Measurements from ENCODE around the gene RETN.

The RETN gene, protein sequence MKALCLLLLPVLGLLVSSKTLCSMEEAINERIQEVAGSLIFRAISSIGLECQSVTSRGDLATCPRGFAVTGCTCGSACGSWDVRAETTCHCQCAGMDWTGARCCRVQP

DNA sequence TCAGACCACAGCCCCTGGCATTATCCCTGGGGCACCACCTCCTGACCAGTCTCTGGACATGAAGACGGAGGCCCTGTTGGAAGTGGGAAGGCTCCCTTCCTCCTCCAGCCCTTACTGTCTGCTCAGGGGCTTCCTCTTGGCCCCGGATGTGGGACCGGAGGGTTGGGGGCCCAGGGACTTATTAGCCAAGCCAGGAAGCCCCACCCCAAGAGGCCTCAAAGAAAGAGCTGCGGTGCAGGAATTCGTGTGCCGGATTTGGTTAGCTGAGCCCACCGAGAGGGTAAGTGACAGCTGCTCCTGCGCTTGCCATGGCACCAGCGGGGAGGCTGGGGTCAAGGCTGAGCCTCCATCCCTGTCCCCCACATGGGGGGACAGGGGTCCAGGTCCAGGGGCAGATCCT is at the start of gene RETN:
Gene RETN, plus strand, starts transcription at position 208 of the 400 bp plus-strand sequence. CDS start 278 bp downstream, outside the sequence.
- Histone ChIP-seq H2AFZ (ENCODE audit: low read length) (no peak within 1 kb of the TSS), H3K4me3 (ENCODE audit: low read length) (no peak within 1 kb of the TSS), H3K79me2 (ENCODE audit: low read length) (no peaks in the 10 kb centered on the region), H4K20me1 (ENCODE audit: insufficient read depth, low read length) (no peaks in the 10 kb centered on the region), H3K4me2 (ENCODE audit: low read depth, low read length) (no peak within 1 kb of the TSS), H3F3A (ENCODE audit: insufficient read depth, low read length) (no peaks in the 10 kb centered on the region), H3K4me1 (ENCODE audit: low read length) (no peaks in the 10 kb centered on the region), H3K27me3 (replicated peaks; ENCODE audit: insufficient read depth, low read length) (peaks cover 84% of the 10 kb centered on the region), H3K9ac (ENCODE audit: low read length) (no peak within 1 kb of the TSS), H3K27ac (ENCODE audit: low read length) (no peak within 1 kb of the TSS), H3K36me3 (replicated peaks; ENCODE audit: insufficient read depth, low read length) (no peaks in the 10 kb centered on the region), H3K9me2 (replicated peaks; ENCODE audit: insufficient read depth, low read length) (no peaks in the 10 kb centered on the region), H3K9me3 (replicated peaks; ENCODE audit: insufficient read depth, low read length) (no peaks in the 10 kb centered on the region)
- DNase-seq = no peak
- TF ChIP-seq, protein P1, sequence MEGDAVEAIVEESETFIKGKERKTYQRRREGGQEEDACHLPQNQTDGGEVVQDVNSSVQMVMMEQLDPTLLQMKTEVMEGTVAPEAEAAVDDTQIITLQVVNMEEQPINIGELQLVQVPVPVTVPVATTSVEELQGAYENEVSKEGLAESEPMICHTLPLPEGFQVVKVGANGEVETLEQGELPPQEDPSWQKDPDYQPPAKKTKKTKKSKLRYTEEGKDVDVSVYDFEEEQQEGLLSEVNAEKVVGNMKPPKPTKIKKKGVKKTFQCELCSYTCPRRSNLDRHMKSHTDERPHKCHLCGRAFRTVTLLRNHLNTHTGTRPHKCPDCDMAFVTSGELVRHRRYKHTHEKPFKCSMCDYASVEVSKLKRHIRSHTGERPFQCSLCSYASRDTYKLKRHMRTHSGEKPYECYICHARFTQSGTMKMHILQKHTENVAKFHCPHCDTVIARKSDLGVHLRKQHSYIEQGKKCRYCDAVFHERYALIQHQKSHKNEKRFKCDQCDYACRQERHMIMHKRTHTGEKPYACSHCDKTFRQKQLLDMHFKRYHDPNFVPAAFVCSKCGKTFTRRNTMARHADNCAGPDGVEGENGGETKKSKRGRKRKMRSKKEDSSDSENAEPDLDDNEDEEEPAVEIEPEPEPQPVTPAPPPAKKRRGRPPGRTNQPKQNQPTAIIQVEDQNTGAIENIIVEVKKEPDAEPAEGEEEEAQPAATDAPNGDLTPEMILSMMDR (IDR thresholded peaks at IDR 0.05; ENCODE audit: low read length) = no peak

DNA sequence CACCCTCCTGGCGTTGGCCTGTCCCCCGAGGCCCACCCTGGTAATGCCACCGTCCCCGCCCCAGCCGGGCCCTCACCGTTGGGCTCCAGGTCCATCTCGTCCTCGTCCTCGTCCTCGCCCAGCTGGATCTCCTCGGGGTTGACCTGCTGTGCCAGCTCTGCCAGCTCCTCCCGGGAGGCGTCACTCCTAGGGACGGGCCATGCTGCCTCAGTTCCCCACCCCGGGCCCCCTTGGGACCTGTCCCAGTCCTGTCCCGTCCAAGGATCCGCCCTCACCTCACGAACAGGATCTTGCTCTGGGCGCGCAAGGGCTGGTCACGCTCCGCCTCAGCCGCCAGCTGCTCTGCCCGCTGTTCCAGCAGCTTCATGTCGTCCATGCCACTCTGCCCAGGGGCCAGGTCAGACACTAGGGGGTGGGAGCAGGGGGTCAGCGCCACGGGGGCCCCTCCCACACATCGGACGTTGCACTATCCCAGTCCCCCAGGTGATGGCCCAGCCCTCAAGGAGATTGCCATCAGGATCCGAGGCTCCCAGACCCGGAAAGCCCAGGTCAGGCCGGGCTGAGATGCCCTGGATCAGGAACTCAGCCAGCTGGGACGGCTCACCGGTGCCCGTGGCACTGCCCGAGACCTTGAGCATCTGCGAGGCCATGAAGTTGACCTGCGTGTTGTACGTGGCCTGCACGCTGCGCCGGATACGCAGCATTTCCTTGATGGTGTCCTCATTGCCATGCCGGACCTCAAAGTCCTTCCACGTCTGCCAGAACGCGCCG is 49.0 kb upstream of the RETN start:
- no peak for TF ChIP-seq EZH2phosphoT487 (IDR thresholded peaks at IDR 0.05; ENCODE audit: low read length)
- no peak for TF ChIP-seq EZH2 (optimal IDR thresholded peaks at IDR 0.05; ENCODE audit: low read depth, low read length)
- TF ChIP-seq, protein P1 (IDR thresholded peaks at IDR 0.05; ENCODE audit: low read length) = no peak
- Histone ChIP-seq H3K27me3 (replicated peaks; ENCODE audit: insufficient read depth, low read length) (peaks cover under 1% of the 10 kb centered on the region; the same call in 1 of the 2 replicates), H3K4me3 (ENCODE audit: low read length) (no peak overlapping the region), H3K9ac (ENCODE audit: low read length) (no peak overlapping the region), H4K20me1 (ENCODE audit: insufficient read depth, low read length) (no peaks in the 10 kb centered on the region), H3K27ac (ENCODE audit: low read length) (no peak overlapping the region), H3K9me2 (replicated peaks; ENCODE audit: insufficient read depth, low read length) (no peaks in the 10 kb centered on the region), H3K4me1 (ENCODE audit: low read length) (no peaks in the 10 kb centered on the region), H3K4me2 (ENCODE audit: low read depth, low read length) (no peak overlapping the region), H2AFZ (ENCODE audit: low read length) (no peak overlapping the region), H3K9me3 (replicated peaks; ENCODE audit: insufficient read depth, low read length) (no peaks in the 10 kb centered on the region), H3K36me3 (replicated peaks; ENCODE audit: insufficient read depth, low read length) (0 out of 2 replicates have a peak, but pooled peaks cover 6% of the 10 kb centered on the region), H3F3A (ENCODE audit: insufficient read depth, low read length) (no peaks in the 10 kb centered on the region), H3K79me2 (ENCODE audit: low read length) (0 out of 2 replicates have a peak, but pooled peaks cover under 1% of the 10 kb centered on the region)
- no peak for DNase-seq

DNA sequence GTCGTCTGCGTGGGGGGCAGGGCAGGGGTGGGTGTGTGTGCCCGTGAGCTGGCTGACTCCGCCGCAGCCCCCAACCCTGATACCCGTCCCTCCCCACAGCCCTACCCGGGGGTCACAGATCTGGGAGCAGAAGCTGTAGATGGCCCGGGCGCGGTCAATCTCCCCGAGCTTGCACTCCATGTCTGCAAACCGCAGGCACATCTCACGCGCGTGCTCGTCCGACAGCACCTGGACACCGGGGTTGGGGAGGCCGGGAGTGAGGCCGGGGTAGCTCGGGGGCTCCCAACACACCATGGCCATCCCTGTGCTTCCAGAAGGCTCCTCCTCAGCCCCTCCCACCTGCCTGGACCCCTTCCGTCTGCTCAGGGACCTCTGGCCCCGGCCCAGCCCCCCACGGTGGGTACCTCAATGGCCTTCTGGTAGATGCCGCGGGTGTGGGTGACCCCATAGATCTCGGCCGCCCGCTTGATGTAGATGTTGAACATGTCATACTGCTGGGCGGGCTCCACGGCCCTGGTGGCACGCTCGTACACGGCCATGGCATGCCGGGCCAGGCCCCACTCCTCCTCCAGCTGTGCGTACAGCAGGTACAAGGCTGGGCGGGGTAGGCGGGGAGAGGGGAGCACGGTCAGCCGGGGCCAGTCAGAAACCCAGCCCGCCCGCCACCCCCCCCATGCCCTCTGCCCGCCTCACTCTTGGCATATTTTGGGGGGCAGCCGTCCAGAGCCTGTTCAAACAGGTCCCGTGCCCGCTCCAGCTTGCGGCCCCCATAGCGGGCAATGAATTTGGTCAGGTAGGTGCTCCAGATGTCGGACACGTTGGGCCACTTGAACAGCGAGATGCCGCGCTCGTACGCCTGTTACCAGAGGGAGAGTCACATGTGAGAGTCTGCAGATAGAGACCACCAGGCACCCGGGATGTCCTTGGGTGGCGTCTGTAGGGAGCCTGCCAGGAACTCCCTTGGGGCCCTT is 48.1 kb upstream of the RETN start:
- Histone ChIP-seq H3K9me3 (replicated peaks; ENCODE audit: insufficient read depth, low read length) (no peaks in the 10 kb centered on the region), H3K27me3 (replicated peaks; ENCODE audit: insufficient read depth, low read length) (no peaks in the 10 kb centered on the region), H3K9me2 (replicated peaks; ENCODE audit: insufficient read depth, low read length) (no peaks in the 10 kb centered on the region), H4K20me1 (ENCODE audit: insufficient read depth, low read length) (no peaks in the 10 kb centered on the region), H3K9ac (ENCODE audit: low read length) (no peak overlapping the region), H3K27ac (ENCODE audit: low read length) (no peak overlapping the region), H3K4me2 (ENCODE audit: low read depth, low read length) (no peak overlapping the region), H3K79me2 (ENCODE audit: low read length) (0 out of 2 replicates have a peak, but pooled peaks cover 5% of the 10 kb centered on the region), H2AFZ (ENCODE audit: low read length) (no peak overlapping the region), H3F3A (ENCODE audit: insufficient read depth, low read length) (no peaks in the 10 kb centered on the region), H3K4me3 (ENCODE audit: low read length) (no peak overlapping the region), H3K4me1 (ENCODE audit: low read length) (no peaks in the 10 kb centered on the region), H3K36me3 (replicated peaks; ENCODE audit: insufficient read depth, low read length) (peaks cover 6% of the 10 kb centered on the region; the same call in 1 of the 2 replicates)
- DNase-seq = no peak
- TF ChIP-seq, protein P1 (IDR thresholded peaks at IDR 0.05; ENCODE audit: low read length) = no peak
- TF ChIP-seq EZH2phosphoT487 (IDR thresholded peaks at IDR 0.05; ENCODE audit: low read length) (no peak), EZH2 (optimal IDR thresholded peaks at IDR 0.05; ENCODE audit: low read depth, low read length) (no peak)

Measured in MM.1S (cell line).